Panc1 (cell line): ENCODE measurements around the gene MSI2.

Experiments used
- POLR2AphosphoS5 ChIP-seq: IDR thresholded peaks from 2 replicates; pipeline ENCODE4 v1.6.1; 2012; ENCODE audit warnings: mild to moderate bottlenecking, low read depth, low read length, moderate library complexity
- SIN3A ChIP-seq: IDR thresholded peaks from 2 replicates; pipeline ENCODE4 v1.6.1; 2012; ENCODE audit warnings: low read depth, mild to moderate bottlenecking, low read length, moderate library complexity, borderline replicate concordance; ENCODE audit not compliant: insufficient read depth
- TF ChIP-seq, protein P1 (sequence below): fragments of 450-650 bp; IDR thresholded peaks from 2 replicates; pipeline ENCODE4 v1.5.1; 2017; ENCODE audit warnings: mild to moderate bottlenecking
- TF ChIP-seq, protein P2 (sequence below), 2 experiments: IDR thresholded peaks; 2 replicates each; pipeline ENCODE4 v1.6.1; 2011 to 2012; ENCODE audit warnings: low read depth in 2 of 2, control low read depth in 1 of 2, low read length in 1 of 2, mild to moderate bottlenecking in 1 of 2, moderate library complexity in 1 of 2; ENCODE audit not compliant: insufficient read depth in 1 of 2

DNA sequence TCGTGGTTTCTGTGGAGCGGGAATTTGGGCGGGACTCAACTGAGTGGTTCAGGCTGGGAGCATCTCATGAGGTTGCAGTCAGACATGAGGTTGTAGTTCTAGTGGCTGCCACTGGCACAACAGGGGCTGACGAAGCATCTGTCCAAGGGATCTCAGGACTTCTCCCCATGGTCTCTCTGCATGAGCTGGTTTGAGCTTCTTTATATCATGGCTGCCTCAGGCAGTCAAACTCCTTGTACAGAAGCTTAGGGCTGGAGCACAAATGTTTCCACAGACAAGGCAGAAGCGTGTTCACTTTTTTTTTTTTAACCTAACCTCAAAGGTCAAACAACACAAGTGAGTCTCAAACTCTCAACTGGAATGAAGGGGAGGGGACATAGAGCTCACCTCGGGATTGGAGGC lies 243.3 kb downstream of the MSI2 start:
- TF ChIP-seq, protein P1, sequence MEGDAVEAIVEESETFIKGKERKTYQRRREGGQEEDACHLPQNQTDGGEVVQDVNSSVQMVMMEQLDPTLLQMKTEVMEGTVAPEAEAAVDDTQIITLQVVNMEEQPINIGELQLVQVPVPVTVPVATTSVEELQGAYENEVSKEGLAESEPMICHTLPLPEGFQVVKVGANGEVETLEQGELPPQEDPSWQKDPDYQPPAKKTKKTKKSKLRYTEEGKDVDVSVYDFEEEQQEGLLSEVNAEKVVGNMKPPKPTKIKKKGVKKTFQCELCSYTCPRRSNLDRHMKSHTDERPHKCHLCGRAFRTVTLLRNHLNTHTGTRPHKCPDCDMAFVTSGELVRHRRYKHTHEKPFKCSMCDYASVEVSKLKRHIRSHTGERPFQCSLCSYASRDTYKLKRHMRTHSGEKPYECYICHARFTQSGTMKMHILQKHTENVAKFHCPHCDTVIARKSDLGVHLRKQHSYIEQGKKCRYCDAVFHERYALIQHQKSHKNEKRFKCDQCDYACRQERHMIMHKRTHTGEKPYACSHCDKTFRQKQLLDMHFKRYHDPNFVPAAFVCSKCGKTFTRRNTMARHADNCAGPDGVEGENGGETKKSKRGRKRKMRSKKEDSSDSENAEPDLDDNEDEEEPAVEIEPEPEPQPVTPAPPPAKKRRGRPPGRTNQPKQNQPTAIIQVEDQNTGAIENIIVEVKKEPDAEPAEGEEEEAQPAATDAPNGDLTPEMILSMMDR: no peak
- TF ChIP-seq, protein P2, sequence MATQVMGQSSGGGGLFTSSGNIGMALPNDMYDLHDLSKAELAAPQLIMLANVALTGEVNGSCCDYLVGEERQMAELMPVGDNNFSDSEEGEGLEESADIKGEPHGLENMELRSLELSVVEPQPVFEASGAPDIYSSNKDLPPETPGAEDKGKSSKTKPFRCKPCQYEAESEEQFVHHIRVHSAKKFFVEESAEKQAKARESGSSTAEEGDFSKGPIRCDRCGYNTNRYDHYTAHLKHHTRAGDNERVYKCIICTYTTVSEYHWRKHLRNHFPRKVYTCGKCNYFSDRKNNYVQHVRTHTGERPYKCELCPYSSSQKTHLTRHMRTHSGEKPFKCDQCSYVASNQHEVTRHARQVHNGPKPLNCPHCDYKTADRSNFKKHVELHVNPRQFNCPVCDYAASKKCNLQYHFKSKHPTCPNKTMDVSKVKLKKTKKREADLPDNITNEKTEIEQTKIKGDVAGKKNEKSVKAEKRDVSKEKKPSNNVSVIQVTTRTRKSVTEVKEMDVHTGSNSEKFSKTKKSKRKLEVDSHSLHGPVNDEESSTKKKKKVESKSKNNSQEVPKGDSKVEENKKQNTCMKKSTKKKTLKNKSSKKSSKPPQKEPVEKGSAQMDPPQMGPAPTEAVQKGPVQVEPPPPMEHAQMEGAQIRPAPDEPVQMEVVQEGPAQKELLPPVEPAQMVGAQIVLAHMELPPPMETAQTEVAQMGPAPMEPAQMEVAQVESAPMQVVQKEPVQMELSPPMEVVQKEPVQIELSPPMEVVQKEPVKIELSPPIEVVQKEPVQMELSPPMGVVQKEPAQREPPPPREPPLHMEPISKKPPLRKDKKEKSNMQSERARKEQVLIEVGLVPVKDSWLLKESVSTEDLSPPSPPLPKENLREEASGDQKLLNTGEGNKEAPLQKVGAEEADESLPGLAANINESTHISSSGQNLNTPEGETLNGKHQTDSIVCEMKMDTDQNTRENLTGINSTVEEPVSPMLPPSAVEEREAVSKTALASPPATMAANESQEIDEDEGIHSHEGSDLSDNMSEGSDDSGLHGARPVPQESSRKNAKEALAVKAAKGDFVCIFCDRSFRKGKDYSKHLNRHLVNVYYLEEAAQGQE (IDR thresholded peaks at IDR 0.05; ENCODE audit: insufficient read depth in 1 of 2, low read depth in 2 of 2, low read length in 1 of 2): no peak
- no peak for TF ChIP-seq SIN3A
- no peak for TF ChIP-seq POLR2AphosphoS5
